ENCODE results near the gene B3GNT7. TPM values are rescaled to one million over a fixed set of nuclear protein-coding genes. Genes with fewer than 3 reads are reported as not detected.
A peak's percentile ranks its signal among the peaks of the same experiment; 100 is the strongest.

B3GNT7 gene
- total and polyA plus RNA-seq, 2 of the 4 experiments (the other 2 are of a cell fraction): under 0.01 to 0.03 TPM

DNA sequence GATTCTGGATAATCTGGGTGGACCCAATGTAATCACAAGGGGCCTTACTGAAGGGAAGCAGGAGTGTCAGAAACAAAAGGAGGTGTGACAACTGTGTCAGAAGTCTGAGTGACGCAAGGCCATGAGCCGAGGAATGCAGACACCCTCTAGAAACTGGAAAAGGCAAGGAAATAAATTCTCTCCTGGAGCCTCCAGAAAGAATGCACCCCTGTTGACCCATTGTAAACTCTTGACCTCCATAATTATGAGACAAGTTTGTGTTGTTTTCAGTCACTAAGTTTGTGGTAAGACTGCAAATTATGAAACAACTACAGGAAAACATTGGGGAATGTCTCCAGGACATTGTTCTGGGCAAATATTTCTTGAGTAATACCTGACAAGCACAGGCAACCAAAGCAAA lies 47.3 kb upstream of the B3GNT7 start:
- DNase-seq (no peak), ATAC-seq (ENCODE audit: low read depth) (peak; percentile 8; the same call in 1 of the 2 replicates)
- Histone ChIP-seq H3K9me3 (ENCODE audit: control insufficient read depth, insufficient read depth, low read length) (no peaks in the 10 kb centered on the region), H3K79me1 (ENCODE audit: low read depth in 1 of 2, low read length in 2 of 2) (peaks cover 0 to 4% of the 10 kb centered on the region in 2 experiments; a peak in 1 of 4 replicates), H4K8ac (ENCODE audit: low read depth in 2 of 2, low read length in 2 of 2) (no peak overlapping the region), H3K14ac (replicated peaks; ENCODE audit: low read depth, low read length) (0 out of 2 replicates have a peak overlapping the region, but pooled peaks have one; percentile 3), H4K5ac (ENCODE audit: low read depth, low read length) (peak overlapping the region; percentile 85; the same call in 1 of the 2 replicates), H3K4me1 (ENCODE audit: control insufficient read depth, insufficient read depth, low read length) (peaks cover 11% of the 10 kb centered on the region), H3K36me3 (ENCODE audit: control insufficient read depth, insufficient read depth, low read length) (peaks cover 8% of the 10 kb centered on the region), H3K27ac (ENCODE audit: insufficient read depth, low read length) (no peak overlapping the region), H4K20me1 (ENCODE audit: insufficient read depth, low read length) (no peaks in the 10 kb centered on the region), H3K9ac (ENCODE audit: low read depth, low read length) (no peak overlapping the region), H3K4ac (ENCODE audit: low read depth, low read length) (no peak overlapping the region), H2AK9ac (replicated peaks; ENCODE audit: low read depth, low read length, poor library complexity) (no peak overlapping the region), H2BK5ac (ENCODE audit: low read depth, low read length, poor library complexity, severe bottlenecking) (peak overlapping the region; percentile 29), H4K91ac (ENCODE audit: insufficient read depth, low read depth, low read length) (no peak overlapping the region), H3K18ac (ENCODE audit: low read depth, low read length) (peak overlapping the region; percentile 57; the same call in 1 of the 2 replicates), H3K56ac (ENCODE audit: extremely low read depth, insufficient read depth, low read length) (no peak overlapping the region), H3K4me3 (ENCODE audit: insufficient read depth, low read depth, low read length) (no peak overlapping the region), H3K4me2 (ENCODE audit: low read depth, low read length) (no peak overlapping the region), H2BK120ac (ENCODE audit: low read depth, low read length) (no peak overlapping the region), H2BK20ac (ENCODE audit: low read depth, low read length) (no peak overlapping the region; the same call in 1 of the 2 replicates), H2BK15ac (ENCODE audit: low read depth, low read length) (no peak overlapping the region; the same call in 2 of the 3 replicates), H3K9me1 (ENCODE audit: insufficient read depth, low read length) (peaks cover 16% of the 10 kb centered on the region), H2AK5ac (ENCODE audit: low read depth, low read length) (peak overlapping the region; percentile 29), H3K27me3 (ENCODE audit: control insufficient read depth, insufficient read depth, low read length) (no peaks in the 10 kb centered on the region), H3K23ac (ENCODE audit: low read depth, low read length) (no peak overlapping the region), H2AFZ (replicated peaks; ENCODE audit: low read length, poor library complexity) (no peak overlapping the region)
- dilution Hi-C loops (cut with HindIII; ENCODE audit: low sequenced_read_pairs, unreplicated experiment) (no loop called here), intact Hi-C loops (cut with micrococcal nuclease) (no loop called here), in situ Hi-C loops (cut with MboI; ENCODE audit: low sequenced_read_pairs) (no loop called here)
- ChIA-PET POLR2A (ENCODE audit: unreplicated experiment) (no interaction called here), CTCF (no interaction called here)
- no CpG with 5 or more reads among the region's 2 CpGs for WGBS, 2 experiments (ENCODE audit: extremely low coverage in 2 of 2, insufficient read length in 1 of 2)
- no TSS peak for BruUV-seq (replicated peaks)
- TF ChIP-seq MAZ (IDR thresholded peaks at IDR 0.05; ENCODE audit: borderline replicate concordance, low read depth, low read length): no peak
- no peak for TF ChIP-seq RFX5 (IDR thresholded peaks at IDR 0.05; ENCODE audit: low read depth, low read length)
- no peak for TF ChIP-seq POLR2A (IDR thresholded peaks at IDR 0.05; ENCODE audit: low read depth, low read length)
- TF ChIP-seq, protein P1, sequence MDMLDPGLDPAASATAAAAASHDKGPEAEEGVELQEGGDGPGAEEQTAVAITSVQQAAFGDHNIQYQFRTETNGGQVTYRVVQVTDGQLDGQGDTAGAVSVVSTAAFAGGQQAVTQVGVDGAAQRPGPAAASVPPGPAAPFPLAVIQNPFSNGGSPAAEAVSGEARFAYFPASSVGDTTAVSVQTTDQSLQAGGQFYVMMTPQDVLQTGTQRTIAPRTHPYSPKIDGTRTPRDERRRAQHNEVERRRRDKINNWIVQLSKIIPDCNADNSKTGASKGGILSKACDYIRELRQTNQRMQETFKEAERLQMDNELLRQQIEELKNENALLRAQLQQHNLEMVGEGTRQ (IDR thresholded peaks at IDR 0.05; ENCODE audit: low read depth, low read length): no peak
- TF ChIP-seq CHD1 (IDR thresholded peaks at IDR 0.05; ENCODE audit: low read depth, low read length): no peak
- TF ChIP-seq MAFK (IDR thresholded peaks at IDR 0.05; ENCODE audit: low read depth, low read length): no peak
- no peak for TF ChIP-seq ELK1 (IDR thresholded peaks at IDR 0.05; ENCODE audit: borderline replicate concordance, low read depth, low read length)
- no peak for TF ChIP-seq NFE2L2 (IDR thresholded peaks at IDR 0.05; ENCODE audit: low read depth, low read length)
- no peak for TF ChIP-seq BHLHE40 (IDR thresholded peaks at IDR 0.05; ENCODE audit: low read depth, low read length)
- no peak for TF ChIP-seq SMC3 (IDR thresholded peaks at IDR 0.05; ENCODE audit: low read depth, low read length)
- no peak for TF ChIP-seq FOS (IDR thresholded peaks at IDR 0.05; ENCODE audit: low read depth, low read length)
- no peak for TF ChIP-seq RCOR1 (IDR thresholded peaks at IDR 0.05; ENCODE audit: insufficient replicate concordance, low read length)
- no peak for TF ChIP-seq CTCF (conservative IDR thresholded peaks at IDR 0.05; ENCODE audit: low read depth, low read length)

Measured in IMR-90 (cell line).